OCI-LY1 (cell line): ENCODE data around the gene CHST10.

ENCODE experiments used
- H2AFZ ChIP-seq: fragments of 200-600 bp; sonication (generic), shearing (Covaris generic); 2 replicates; pipeline ENCODE4 v1.6.0; 2014; ENCODE audit warnings: antibody characterized with exemption, mild to moderate bottlenecking, low read length
- H3F3A ChIP-seq: fragments of 200-600 bp; sonication (generic), shearing (Covaris generic); 2 replicates; pipeline ENCODE4 v1.6.0; 2014; ENCODE audit warnings: mild to moderate bottlenecking, antibody characterized with exemption, low read length, moderate library complexity; ENCODE audit not compliant: insufficient read depth
- H3K27ac ChIP-seq: fragments of 200-600 bp; sonication (generic); 2 replicates; pipeline ENCODE4 v1.5.1; 2014; ENCODE audit warnings: low read length, mixed run types, mild to moderate bottlenecking, low read depth; ENCODE audit not compliant: poor library complexity, severe bottlenecking
- H3K27me3 ChIP-seq: fragments of 200-600 bp; sonication (generic); 2 replicates; pipeline ENCODE4 v1.6.0; 2014; ENCODE audit warnings: antibody characterized with exemption, mild to moderate bottlenecking, low read length, moderate library complexity; ENCODE audit not compliant: insufficient read depth
- H3K36me3 ChIP-seq: fragments of 200-600 bp; sonication (generic); 2 replicates; pipeline ENCODE4 v1.6.1; 2014; ENCODE audit warnings: mild to moderate bottlenecking, antibody characterized with exemption, low read length, moderate library complexity, mixed read lengths; ENCODE audit not compliant: insufficient read depth
- H3K4me1 ChIP-seq: fragments of 200-600 bp; sonication (generic); 2 replicates; pipeline ENCODE4 v1.5.1; 2014; ENCODE audit warnings: mild to moderate bottlenecking, low read length, moderate library complexity; ENCODE audit not compliant: insufficient read depth, severe bottlenecking
- H3K4me2 ChIP-seq: fragments of 200-600 bp; sonication (generic), shearing (Covaris generic); 2 replicates; pipeline ENCODE4 v1.6.1; 2014; ENCODE audit warnings: low read length
- H3K4me3 ChIP-seq: fragments of 200-600 bp; sonication (generic); 2 replicates; pipeline ENCODE4 v1.5.1; 2014; ENCODE audit warnings: low read length, low read depth, mild to moderate bottlenecking, mixed read lengths; ENCODE audit not compliant: poor library complexity, severe bottlenecking
- H3K79me2 ChIP-seq: fragments of 200-600 bp; shearing (Covaris generic); 2 replicates; pipeline ENCODE4 v1.6.1; 2016; ENCODE audit warnings: mixed run types, low read length, mixed read lengths; ENCODE audit not compliant: insufficient read depth
- H3K9ac ChIP-seq: fragments of 200-600 bp; sonication (generic), shearing (Covaris generic); 2 replicates; pipeline ENCODE4 v1.6.1; 2014; ENCODE audit warnings: mild to moderate bottlenecking, low read length, mixed read lengths
- H3K9me2 ChIP-seq: fragments of 200-600 bp; sonication (generic), shearing (Covaris generic); 2 replicates; pipeline ENCODE4 v1.6.1; 2014; ENCODE audit warnings: low read depth, mild to moderate bottlenecking, low read length, mixed read lengths
- H3K9me3 ChIP-seq: fragments of 200-600 bp; shearing (Covaris generic); 2 replicates; pipeline ENCODE4 v1.6.1; 2014; ENCODE audit warnings: low read length, mixed read lengths
- H4K20me1 ChIP-seq: fragments of 200-600 bp; sonication (generic), shearing (Covaris generic); 2 replicates; pipeline ENCODE4 v1.6.0; 2016; ENCODE audit warnings: mild to moderate bottlenecking, low read length; ENCODE audit not compliant: insufficient read depth
- CTCF ChIP-seq: fragments of 200-600 bp; sonication (generic), shearing (Covaris generic); IDR thresholded peaks from 2 replicates; pipeline ENCODE4 v1.5.1; 2017; ENCODE audit warnings: mild to moderate bottlenecking, antibody characterized with exemption, low read length, moderate library complexity, mixed read lengths
- EZH2 ChIP-seq: fragments of 200-600 bp; sonication (generic), shearing (Covaris generic); IDR thresholded peaks from 2 replicates; pipeline ENCODE4 v1.8.0; 2017; ENCODE audit warnings: borderline replicate concordance, mixed run types, mild to moderate bottlenecking, antibody characterized with exemption, low read length, moderate library complexity, mixed read lengths

The CHST10 gene

GRCh38 chr2:100427627-100428258 lies 10.3 kb upstream of the CHST10 start:
- Histone ChIP-seq H2AFZ (no peak overlapping the region), H4K20me1 (no peaks in the 10 kb centered on the region), H3K79me2 (no peaks in the 10 kb centered on the region), H3K27me3 (no peaks in the 10 kb centered on the region; the same call in 1 of the 2 replicates), H3K4me2 (no peak overlapping the region), H3K4me3 (no peak overlapping the region), H3K9me3 (peaks cover 5% of the 10 kb centered on the region; the same call in 1 of the 2 replicates), H3K9ac (no peak overlapping the region), H3F3A (no peaks in the 10 kb centered on the region), H3K9me2 (no peaks in the 10 kb centered on the region), H3K27ac (no peak overlapping the region), H3K36me3 (no peaks in the 10 kb centered on the region; the same call in 1 of the 2 replicates), H3K4me1 (no peaks in the 10 kb centered on the region)
- TF ChIP-seq EZH2 (no peak), CTCF (peak; percentile 65)

GRCh38 chr2:100427111-100427510 lies 9.6 kb upstream of the CHST10 start:
- H3K9ac ChIP-seq: no peak overlapping the region

DNA sequence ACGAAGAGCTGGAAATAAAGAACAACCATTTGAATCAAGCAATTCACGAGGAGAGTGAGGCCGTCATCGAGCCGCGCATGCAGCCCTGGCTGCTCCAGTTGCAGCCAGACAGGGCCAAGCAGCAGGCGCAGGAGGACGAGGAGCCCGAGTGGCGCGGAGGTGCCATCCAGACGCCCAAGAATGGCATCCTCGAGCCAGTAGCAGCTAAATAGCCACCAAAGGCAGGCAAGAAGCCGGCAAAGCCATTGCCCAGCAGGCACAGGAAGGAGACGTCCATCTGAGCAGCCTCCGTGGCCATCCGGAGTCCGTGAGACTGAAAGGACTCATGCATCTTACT lies 8.9 kb upstream of the CHST10 start:
- Histone ChIP-seq H3K27ac (no peak overlapping the region), H3K9me3 (peaks cover 5% of the 10 kb centered on the region; the same call in 1 of the 2 replicates), H2AFZ (no peak overlapping the region), H3K4me2 (no peak overlapping the region), H3K9me2 (no peaks in the 10 kb centered on the region), H3K9ac (no peak overlapping the region), H3K4me1 (no peaks in the 10 kb centered on the region), H3K36me3 (no peaks in the 10 kb centered on the region; the same call in 1 of the 2 replicates), H3K27me3 (peaks cover 4% of the 10 kb centered on the region; the same call in 1 of the 2 replicates), H4K20me1 (no peaks in the 10 kb centered on the region), H3K4me3 (no peak overlapping the region), H3F3A (no peaks in the 10 kb centered on the region), H3K79me2 (no peaks in the 10 kb centered on the region)
- no peak for TF ChIP-seq CTCF
- TF ChIP-seq EZH2: no peak

More at GRCh38 chr2:100427111-100427510, 9.6 kb upstream of the CHST10 start:
- Histone ChIP-seq H3K9me3 (peaks cover 5% of the 10 kb centered on the region; the same call in 1 of the 2 replicates), H2AFZ (no peak overlapping the region), H3K4me3 (no peak overlapping the region), H3K4me1 (no peaks in the 10 kb centered on the region), H3K27ac (no peak overlapping the region), H4K20me1 (no peaks in the 10 kb centered on the region), H3K27me3 (peaks cover 2% of the 10 kb centered on the region; the same call in 1 of the 2 replicates), H3K79me2 (no peaks in the 10 kb centered on the region), H3K36me3 (no peaks in the 10 kb centered on the region; the same call in 1 of the 2 replicates), H3K4me2 (no peak overlapping the region), H3K9me2 (no peaks in the 10 kb centered on the region), H3F3A (no peaks in the 10 kb centered on the region)
- TF ChIP-seq EZH2 (no peak), CTCF (no peak)
